Measurements from ENCODE around the gene PPP1R18. TPM values are rescaled to one million over a fixed set of nuclear protein-coding genes. Genes with fewer than 3 reads are reported as not detected.

Gene PPP1R18
- total RNA-seq, 1 experiment from 2014 or later = 28.2 TPM

- H3K4me3 Mint-ChIP-seq (ENCODE audit: low read depth, unreplicated experiment) = peak overlapping the region; percentile 41
- CTCF ChIA-PET = interaction anchor here (0.6 to 1.5 kb wide), 7 partner anchors 8 to 70 kb away, joined by 3 to 11 read pairs (median 4); partner anchors contain the start of genes MDC1 and NRM
These were observed 4.0 kb downstream of the PPP1R18 start for GRCh38 chr6:30682143-30683117.

GRCh38 chr6:30681766-30682142, 4.7 kb downstream of the PPP1R18 start:
- CTCF ChIA-PET = interaction anchor here (0.6 to 1.5 kb wide), 6 partner anchors 9 to 71 kb away, joined by 3 to 11 read pairs (median 4); partner anchors contain the start of genes MDC1 and NRM
- peaks cover 73% of the 10 kb centered on the region for H3K36me3 Mint-ChIP-seq (ENCODE audit: insufficient read depth, unreplicated experiment)

More at GRCh38 chr6:30682143-30683117, 4.0 kb downstream of the PPP1R18 start:
- TF ChIP-seq CTCF (IDR thresholded peaks at IDR 0.05; ENCODE audit: unreplicated experiment) = no peak
- Mint-ChIP-seq H3K27ac (ENCODE audit: unreplicated experiment) (peak overlapping the region; percentile 42), H3K9me3 (ENCODE audit: low read depth, unreplicated experiment) (no peaks in the 10 kb centered on the region), H3K36me3 (ENCODE audit: insufficient read depth, unreplicated experiment) (peaks cover 73% of the 10 kb centered on the region), H3K27me3 (ENCODE audit: unreplicated experiment) (no peaks in the 10 kb centered on the region), H3K4me1 (ENCODE audit: low read depth, unreplicated experiment) (peaks cover 74% of the 10 kb centered on the region)
- intact Hi-C loops (cut with micrococcal nuclease; ENCODE audit: unreplicated experiment) = no loop called here
- peak; percentile 71 for DNase-seq
- BruUV-seq (replicated peaks) = TSS peak; percentile 68

GRCh38 chr6:30679765-30680535, 6.5 kb downstream of the PPP1R18 start:
- H3K27ac Mint-ChIP-seq (ENCODE audit: unreplicated experiment) = no peak overlapping the region
- intact Hi-C loops (cut with micrococcal nuclease; ENCODE audit: unreplicated experiment) = loop anchor here (1.0 to 10.0 kb wide), 2 partner anchors 42 to 205 kb away; partner anchors contain the start of gene DDR1
- BruUV-seq (replicated peaks) = no TSS peak
- H3K27me3 Mint-ChIP-seq (ENCODE audit: unreplicated experiment) = no peaks in the 10 kb centered on the region
- peaks cover 64% of the 10 kb centered on the region for H3K36me3 Mint-ChIP-seq (ENCODE audit: insufficient read depth, unreplicated experiment)
- peaks cover 58% of the 10 kb centered on the region for H3K4me1 Mint-ChIP-seq (ENCODE audit: low read depth, unreplicated experiment)
- no peak for DNase-seq
- H3K4me3 Mint-ChIP-seq (ENCODE audit: low read depth, unreplicated experiment) = peak overlapping the region; percentile 40
- H3K9me3 Mint-ChIP-seq (ENCODE audit: low read depth, unreplicated experiment) = no peaks in the 10 kb centered on the region
- CTCF ChIA-PET = interaction anchor here (0.8 to 2.6 kb wide), 8 partner anchors 8 to 407 kb away, joined by 3 to 72 read pairs (median 6); partner anchors contain the start of gene TUBB
- TF ChIP-seq CTCF (IDR thresholded peaks at IDR 0.05; ENCODE audit: unreplicated experiment) = no peak

More at GRCh38 chr6:30681766-30682142, 4.7 kb downstream of the PPP1R18 start:
- no peaks in the 10 kb centered on the region for H3K9me3 Mint-ChIP-seq (ENCODE audit: low read depth, unreplicated experiment)
- H3K4me1 Mint-ChIP-seq (ENCODE audit: low read depth, unreplicated experiment) = peaks cover 74% of the 10 kb centered on the region
- peak overlapping the region; percentile 41 for H3K4me3 Mint-ChIP-seq (ENCODE audit: low read depth, unreplicated experiment)
- no peaks in the 10 kb centered on the region for H3K27me3 Mint-ChIP-seq (ENCODE audit: unreplicated experiment)
- H3K27ac Mint-ChIP-seq (ENCODE audit: unreplicated experiment) = peak overlapping the region; percentile 73
- TF ChIP-seq CTCF (IDR thresholded peaks at IDR 0.05; ENCODE audit: unreplicated experiment) = no peak
- no peak for DNase-seq
- no TSS peak for BruUV-seq (replicated peaks)
- intact Hi-C loops (cut with micrococcal nuclease; ENCODE audit: unreplicated experiment) = no loop called here

Data from Calu3 (cell line).